ENCODE results near the gene COQ8B.

COQ8B gene

DNA sequence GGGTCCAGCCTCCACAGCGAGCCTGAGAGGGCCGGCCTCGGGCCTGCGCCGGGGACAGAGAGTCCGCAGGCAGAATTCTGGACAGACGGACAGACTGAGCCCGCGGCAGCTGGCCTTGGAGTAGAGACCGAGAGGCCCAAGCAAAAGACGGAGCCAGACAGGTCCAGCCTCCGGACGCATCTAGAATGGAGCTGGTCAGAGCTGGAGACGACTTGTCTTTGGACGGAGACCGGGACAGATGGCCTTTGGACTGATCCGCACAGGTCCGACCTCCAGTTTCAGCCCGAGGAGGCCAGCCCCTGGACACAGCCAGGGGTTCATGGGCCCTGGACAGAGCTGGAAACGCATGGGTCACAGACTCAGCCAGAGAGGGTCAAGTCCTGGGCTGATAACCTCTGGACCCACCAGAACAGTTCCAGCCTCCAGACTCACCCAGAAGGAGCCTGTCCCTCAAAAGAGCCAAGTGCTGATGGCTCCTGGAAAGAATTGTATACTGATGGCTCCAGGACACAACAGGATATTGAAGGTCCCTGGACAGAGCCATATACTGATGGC lies 716 bp upstream of the COQ8B start:
- no peak overlapping the region for H3K27ac ChIP-seq (ENCODE audit: low read depth, low read length)
- H3K4me3 ChIP-seq (ENCODE audit: low read length), result peak overlapping the region; percentile 78
- no peaks in the 10 kb centered on the region for H4K20me1 ChIP-seq (ENCODE audit: control insufficient read depth, insufficient read depth, low read depth, low read length)
- TF ChIP-seq EZH2phosphoT487 (IDR thresholded peaks at IDR 0.05; ENCODE audit: borderline replicate concordance, low read length), result no peak
- TF ChIP-seq, protein P1, sequence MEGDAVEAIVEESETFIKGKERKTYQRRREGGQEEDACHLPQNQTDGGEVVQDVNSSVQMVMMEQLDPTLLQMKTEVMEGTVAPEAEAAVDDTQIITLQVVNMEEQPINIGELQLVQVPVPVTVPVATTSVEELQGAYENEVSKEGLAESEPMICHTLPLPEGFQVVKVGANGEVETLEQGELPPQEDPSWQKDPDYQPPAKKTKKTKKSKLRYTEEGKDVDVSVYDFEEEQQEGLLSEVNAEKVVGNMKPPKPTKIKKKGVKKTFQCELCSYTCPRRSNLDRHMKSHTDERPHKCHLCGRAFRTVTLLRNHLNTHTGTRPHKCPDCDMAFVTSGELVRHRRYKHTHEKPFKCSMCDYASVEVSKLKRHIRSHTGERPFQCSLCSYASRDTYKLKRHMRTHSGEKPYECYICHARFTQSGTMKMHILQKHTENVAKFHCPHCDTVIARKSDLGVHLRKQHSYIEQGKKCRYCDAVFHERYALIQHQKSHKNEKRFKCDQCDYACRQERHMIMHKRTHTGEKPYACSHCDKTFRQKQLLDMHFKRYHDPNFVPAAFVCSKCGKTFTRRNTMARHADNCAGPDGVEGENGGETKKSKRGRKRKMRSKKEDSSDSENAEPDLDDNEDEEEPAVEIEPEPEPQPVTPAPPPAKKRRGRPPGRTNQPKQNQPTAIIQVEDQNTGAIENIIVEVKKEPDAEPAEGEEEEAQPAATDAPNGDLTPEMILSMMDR (IDR thresholded peaks at IDR 0.05; ENCODE audit: low read depth, low read length, poor library complexity, severe bottlenecking), result no peak
- H3K27me3 ChIP-seq (ENCODE audit: control insufficient read depth, low read length), result no peaks in the 10 kb centered on the region
- peaks cover 42% of the 10 kb centered on the region for H3K4me1 ChIP-seq (ENCODE audit: control insufficient read depth, low read length)
- no peaks in the 10 kb centered on the region for H3K9me3 ChIP-seq (ENCODE audit: control insufficient read depth, insufficient read depth, low read length)
- H3K79me2 ChIP-seq (ENCODE audit: control insufficient read depth, low read length), result peaks cover 37% of the 10 kb centered on the region
- H3F3A ChIP-seq (ENCODE audit: control insufficient read depth, insufficient read depth), result no peaks in the 10 kb centered on the region; the same call in 1 of the 2 replicates
- peaks cover 4% of the 10 kb centered on the region for H3K36me3 ChIP-seq (ENCODE audit: control insufficient read depth, low read length)
- H3K9me2 ChIP-seq (replicated peaks; ENCODE audit: control insufficient read depth, low read length), result no peaks in the 10 kb centered on the region
- H3K4me2 ChIP-seq (ENCODE audit: low read length), result peak overlapping the region; percentile 97

DNA sequence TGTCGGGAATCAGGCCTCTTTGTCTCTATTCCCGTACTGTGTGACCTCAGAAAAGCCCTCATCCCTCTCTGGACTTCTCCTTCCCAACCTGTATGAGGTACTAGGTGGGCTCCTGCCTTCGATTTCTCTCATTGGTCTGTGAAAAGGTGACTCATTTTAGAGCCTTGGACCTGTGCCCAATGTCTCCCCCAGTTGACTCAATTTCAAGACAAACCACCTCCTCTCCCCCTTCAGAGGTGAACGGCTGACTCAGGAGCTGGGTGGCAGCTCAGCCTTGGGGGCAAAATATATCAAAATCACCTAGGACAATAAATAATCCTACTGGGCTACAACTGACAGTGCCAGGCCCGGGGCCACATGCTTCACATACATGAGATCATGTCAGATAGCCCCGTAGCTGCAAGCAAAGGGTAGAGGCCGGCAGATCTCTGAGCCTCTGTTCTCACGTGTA lies 630 bp downstream of the COQ8B start:
- peaks cover 37% of the 10 kb centered on the region for H3K79me2 ChIP-seq (ENCODE audit: control insufficient read depth, low read length)
- no peaks in the 10 kb centered on the region for H3K9me2 ChIP-seq (replicated peaks; ENCODE audit: control insufficient read depth, low read length)
- peaks cover 4% of the 10 kb centered on the region for H3K36me3 ChIP-seq (ENCODE audit: control insufficient read depth, low read length)
- TF ChIP-seq, protein P1 (IDR thresholded peaks at IDR 0.05; ENCODE audit: low read depth, low read length, poor library complexity, severe bottlenecking), result no peak
- no peak for TF ChIP-seq EZH2phosphoT487 (IDR thresholded peaks at IDR 0.05; ENCODE audit: borderline replicate concordance, low read length)
- H3K4me1 ChIP-seq (ENCODE audit: control insufficient read depth, low read length), result peaks cover 42% of the 10 kb centered on the region
- H3K27me3 ChIP-seq (ENCODE audit: control insufficient read depth, low read length), result no peaks in the 10 kb centered on the region
- peak overlapping the region; percentile 78 for H3K4me3 ChIP-seq (ENCODE audit: low read length)
- H3K4me2 ChIP-seq (ENCODE audit: low read length), result peak overlapping the region; percentile 97
- no peaks in the 10 kb centered on the region for H4K20me1 ChIP-seq (ENCODE audit: control insufficient read depth, insufficient read depth, low read depth, low read length)
- no peaks in the 10 kb centered on the region; the same call in 1 of the 2 replicates for H3F3A ChIP-seq (ENCODE audit: control insufficient read depth, insufficient read depth)
- H3K27ac ChIP-seq (ENCODE audit: low read depth, low read length), result peak overlapping the region; percentile 57
- H3K9me3 ChIP-seq (ENCODE audit: control insufficient read depth, insufficient read depth, low read length), result no peaks in the 10 kb centered on the region

DNA sequence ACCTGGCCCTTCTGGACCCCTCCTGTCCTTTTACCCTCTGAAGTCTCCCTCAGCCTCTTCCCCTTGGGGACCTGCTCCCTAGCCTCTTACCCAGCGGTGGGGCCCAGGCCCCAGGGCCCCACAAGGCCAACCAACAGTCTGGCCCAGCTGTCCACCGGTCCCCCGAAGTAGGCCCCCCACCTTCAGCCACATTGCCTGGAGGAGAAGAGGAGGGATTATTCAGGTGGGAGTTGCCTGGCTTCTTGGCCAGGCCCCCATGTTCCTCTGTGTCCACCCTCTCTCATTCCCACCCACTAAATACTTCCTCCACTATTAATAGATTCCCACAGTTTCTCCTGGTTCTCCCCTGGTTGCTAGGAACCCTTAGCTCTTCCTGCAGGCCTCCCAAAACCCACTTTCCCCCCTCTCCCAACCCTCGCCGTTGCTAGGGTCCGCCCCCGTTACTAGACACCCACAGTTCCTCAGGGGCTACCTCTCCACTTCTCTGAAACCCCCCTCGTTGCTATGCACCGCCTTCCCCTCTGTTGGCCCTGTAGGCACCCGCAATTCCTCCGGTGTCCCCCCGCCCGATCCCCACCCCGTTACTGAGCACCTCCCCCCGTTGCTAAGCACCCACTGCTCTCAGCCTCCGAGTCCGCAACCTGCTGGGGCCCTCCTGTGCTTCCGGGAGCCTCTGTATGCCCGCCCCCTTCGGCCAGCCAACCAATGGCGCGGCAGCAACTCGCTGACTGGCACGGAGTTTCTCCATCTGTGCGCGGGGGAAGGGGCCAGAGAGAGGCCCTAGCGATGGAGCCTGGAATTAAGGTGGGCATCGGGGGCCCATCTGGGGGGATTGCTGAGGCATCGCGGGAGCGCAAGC lies 2.0 kb downstream of the COQ8B start:
- Histone ChIP-seq H3F3A (ENCODE audit: control insufficient read depth, insufficient read depth) (no peaks in the 10 kb centered on the region), H3K9me3 (ENCODE audit: control insufficient read depth, insufficient read depth, low read length) (no peaks in the 10 kb centered on the region), H3K27me3 (ENCODE audit: control insufficient read depth, low read length) (no peaks in the 10 kb centered on the region), H3K4me1 (ENCODE audit: control insufficient read depth, low read length) (peaks cover 40% of the 10 kb centered on the region), H3K36me3 (ENCODE audit: control insufficient read depth, low read length) (peaks cover 9% of the 10 kb centered on the region), H3K4me3 (ENCODE audit: low read length) (peak overlapping the region; percentile 78), H3K79me2 (ENCODE audit: control insufficient read depth, low read length) (peaks cover 37% of the 10 kb centered on the region), H4K20me1 (ENCODE audit: control insufficient read depth, insufficient read depth, low read depth, low read length) (no peaks in the 10 kb centered on the region), H3K27ac (ENCODE audit: low read depth, low read length) (peak overlapping the region; percentile 57), H3K4me2 (ENCODE audit: low read length) (peak overlapping the region; percentile 97), H3K9me2 (replicated peaks; ENCODE audit: control insufficient read depth, low read length) (no peaks in the 10 kb centered on the region)
- TF ChIP-seq, protein P1 (IDR thresholded peaks at IDR 0.05; ENCODE audit: low read depth, low read length, poor library complexity, severe bottlenecking), result peak; percentile 20
- no peak for TF ChIP-seq EZH2phosphoT487 (IDR thresholded peaks at IDR 0.05; ENCODE audit: borderline replicate concordance, low read length)

Measured in DOHH2 (cell line).